Sigmoid colon (tissue), 4 donors: ENCODE measurements around the gene RIMBP2.

Experiments used
- CTCF ChIP-seq, 4 experiments: fragments of 450-650 bp in 3 of 4; fragments of 200-600 bp in 1 of 4; IDR thresholded peaks; one replicate each; pipeline ENCODE4 v1.5.1; 2016 to 2019; ENCODE audit warnings: antibody characterized with exemption in 4 of 4, mild to moderate bottlenecking in 3 of 4, moderate library complexity in 2 of 4
- EP300 ChIP-seq, 4 donors: sonication (generic); formaldehyde crosslinking; IDR thresholded peaks; one replicate each; pipeline ENCODE4 v1.6.1; 2017; ENCODE audit warnings: antibody characterized with exemption in 4 of 4
- POLR2A ChIP-seq, 2 donors: fragments of 450-650 bp; IDR thresholded peaks; one replicate each; pipeline ENCODE4 v1.6.1; 2016; ENCODE audit warnings: antibody characterized with exemption in 2 of 2, mild to moderate bottlenecking in 2 of 2, moderate library complexity in 2 of 2
- POLR2AphosphoS5 ChIP-seq, 4 donors: sonication (generic); formaldehyde crosslinking; IDR thresholded peaks; one replicate each; pipeline ENCODE4 v1.6.1; 2017; ENCODE audit warnings: antibody characterized with exemption in 4 of 4

- TF ChIP-seq CTCF (IDR thresholded peaks at IDR 0.05) (no peak), POLR2A (IDR thresholded peaks at IDR 0.05) (no peak), POLR2AphosphoS5 (IDR thresholded peaks at IDR 0.05) (no peak), EP300 (IDR thresholded peaks at IDR 0.05) (no peak)
Observed at GRCh38 chr12:130658145-130658911, 57.8 kb downstream of the RIMBP2 start.
